ENCODE results near the gene MALT1.
A peak's percentile ranks its signal among the peaks of the same experiment; 100 is the strongest.

Gene MALT1

GRCh38 chr18:58694720-58695468, 23.6 kb downstream of the MALT1 start:
- H3K4me3 Mint-ChIP-seq, result no peak overlapping the region

GRCh38 chr18:58695772-58696171, 24.5 kb downstream of the MALT1 start:
- peaks cover 27% of the 10 kb centered on the region for H3K4me1 Mint-ChIP-seq
- no peaks in the 10 kb centered on the region for H3K9me3 Mint-ChIP-seq
- no peaks in the 10 kb centered on the region for H3K27me3 Mint-ChIP-seq (ENCODE audit: low read depth)
- no peak overlapping the region for H3K4me3 Mint-ChIP-seq
- H3K36me3 Mint-ChIP-seq (ENCODE audit: low read depth), result peaks cover 39% of the 10 kb centered on the region
- H3K27ac Mint-ChIP-seq, result no peak overlapping the region
- no peak for TF ChIP-seq CTCF (IDR thresholded peaks at IDR 0.05; ENCODE audit: unreplicated experiment in 3 of 3)

More at GRCh38 chr18:58694720-58695468, 23.6 kb downstream of the MALT1 start:
- TF ChIP-seq CTCF (IDR thresholded peaks at IDR 0.05; ENCODE audit: unreplicated experiment in 3 of 3), result no peak
- no peaks in the 10 kb centered on the region for H3K9me3 Mint-ChIP-seq
- H3K27me3 Mint-ChIP-seq (ENCODE audit: low read depth), result no peaks in the 10 kb centered on the region
- H3K36me3 Mint-ChIP-seq (ENCODE audit: low read depth), result peaks cover 47% of the 10 kb centered on the region
- H3K27ac Mint-ChIP-seq, result peak overlapping the region in 2 of 3 experiments; percentile 60 to 73
- H3K4me1 Mint-ChIP-seq, result peaks cover 27% of the 10 kb centered on the region

GRCh38 chr18:58697146-58697545, 25.9 kb downstream of the MALT1 start:
- H3K27me3 Mint-ChIP-seq (ENCODE audit: low read depth), result no peaks in the 10 kb centered on the region
- peaks cover 27% of the 10 kb centered on the region for H3K4me1 Mint-ChIP-seq
- H3K27ac Mint-ChIP-seq, result no peak overlapping the region
- no peak for TF ChIP-seq CTCF (IDR thresholded peaks at IDR 0.05; ENCODE audit: unreplicated experiment in 3 of 3)
- H3K9me3 Mint-ChIP-seq, result no peaks in the 10 kb centered on the region
- peaks cover 44% of the 10 kb centered on the region for H3K36me3 Mint-ChIP-seq (ENCODE audit: low read depth)
- H3K4me3 Mint-ChIP-seq, result no peak overlapping the region

GRCh38 chr18:58698701-58699193, 27.5 kb downstream of the MALT1 start:
- Mint-ChIP-seq H3K27me3 (ENCODE audit: low read depth) (no peaks in the 10 kb centered on the region), H3K36me3 (ENCODE audit: low read depth) (peaks cover 50% of the 10 kb centered on the region), H3K4me3 (no peak overlapping the region), H3K4me1 (peaks cover 18% of the 10 kb centered on the region), H3K9me3 (no peaks in the 10 kb centered on the region), H3K27ac (no peak overlapping the region)
- TF ChIP-seq CTCF (IDR thresholded peaks at IDR 0.05; ENCODE audit: unreplicated experiment in 3 of 3), result no peak

GRCh38 chr18:58699551-58699950, 28.3 kb downstream of the MALT1 start:
- Mint-ChIP-seq H3K4me3 (no peak overlapping the region), H3K36me3 (ENCODE audit: low read depth) (peaks cover 57% of the 10 kb centered on the region), H3K4me1 (peaks cover 10% of the 10 kb centered on the region), H3K9me3 (no peaks in the 10 kb centered on the region), H3K27ac (no peak overlapping the region), H3K27me3 (ENCODE audit: low read depth) (no peaks in the 10 kb centered on the region)
- no peak for TF ChIP-seq CTCF (IDR thresholded peaks at IDR 0.05; ENCODE audit: unreplicated experiment in 3 of 3)

GRCh38 chr18:58700209-58700608, 28.9 kb downstream of the MALT1 start:
- TF ChIP-seq CTCF (IDR thresholded peaks at IDR 0.05; ENCODE audit: unreplicated experiment in 3 of 3), result no peak
- Mint-ChIP-seq H3K4me1 (peaks cover 4% of the 10 kb centered on the region), H3K4me3 (no peak overlapping the region), H3K27ac (no peak overlapping the region), H3K27me3 (ENCODE audit: low read depth) (no peaks in the 10 kb centered on the region), H3K36me3 (ENCODE audit: low read depth) (peaks cover 55% of the 10 kb centered on the region), H3K9me3 (no peaks in the 10 kb centered on the region)
